Cardiac muscle cell (in vitro differentiated cells and primary cell): ENCODE data around the gene TSEN2. TPM values are rescaled to one million over a fixed set of nuclear protein-coding genes. Genes with fewer than 3 reads are reported as not detected.

Experiments
- DNase-seq, 2 donors: peaks; one replicate each; pipeline versions ENCODE4 v3.0.0 to v3.0.0-alpha.2; 2010 to 2017; ENCODE audit warnings: low read depth in 1 of 2, low spot score in 1 of 2
- H3K27ac ChIP-seq: fragments of 200-600 bp; sonication (generic); 2 replicates; pipeline ENCODE4 v1.5.1; 2016
- H3K27me3 ChIP-seq: fragments of 200-600 bp; sonication (generic); 2 replicates; pipeline ENCODE4 v1.6.0; 2016; ENCODE audit warnings: control low read depth
- H3K36me3 ChIP-seq: fragments of 200-600 bp; sonication (generic); 2 replicates; pipeline ENCODE4 v1.5.1; 2016; ENCODE audit warnings: control low read depth
- H3K4me1 ChIP-seq: fragments of 200-600 bp; sonication (generic); 2 replicates; pipeline ENCODE4 v1.8.1; 2017; ENCODE audit warnings: low read depth, mild to moderate bottlenecking, mixed run types
- H3K4me3 ChIP-seq: fragments of 200-600 bp; sonication (generic); 2 replicates; pipeline ENCODE4 v1.5.1; 2016; ENCODE audit warnings: mild to moderate bottlenecking
- H3K9me3 ChIP-seq: fragments of 200-600 bp; sonication (generic); 2 replicates; pipeline ENCODE4 v1.5.1; 2017; ENCODE audit warnings: low read depth, mild to moderate bottlenecking, control low read depth
- polyA plus RNA-seq: library from polyadenylated mRNA; unstranded; fragments of >200 nt; fragmentation: Nextera tagmentation; extraction: Ambion mirVana; gene quantifications from 2 replicates; pipeline ENCODE4 v1.2.1, GENCODE V29; 2016
- total RNA-seq: library from RNA; depleted of rRNA; stranded (reverse); fragments of >200 nt; gene quantifications from 2 replicates; pipeline ENCODE4 v1.2.3, GENCODE V29; 2016
- TF ChIP-seq, protein P1 (sequence below): IDR thresholded peaks from 2 replicates; pipeline ENCODE4 v1.5.1; 2012; ENCODE audit warnings: low read depth, mild to moderate bottlenecking, low read length

Gene TSEN2
- total and polyA plus RNA-seq, 2 experiments from 2014 or later: 24.4 to 25.7 TPM

GRCh38 chr3:12568747-12569146, 84.5 kb downstream of the TSEN2 start:
- Histone ChIP-seq H3K9me3 (no peaks in the 10 kb centered on the region), H3K27ac (no peak overlapping the region), H3K4me1 (no peaks in the 10 kb centered on the region), H3K36me3 (peaks cover 35% of the 10 kb centered on the region), H3K27me3 (no peaks in the 10 kb centered on the region), H3K4me3 (no peak overlapping the region)
- DNase-seq: no peak
- TF ChIP-seq, protein P1, sequence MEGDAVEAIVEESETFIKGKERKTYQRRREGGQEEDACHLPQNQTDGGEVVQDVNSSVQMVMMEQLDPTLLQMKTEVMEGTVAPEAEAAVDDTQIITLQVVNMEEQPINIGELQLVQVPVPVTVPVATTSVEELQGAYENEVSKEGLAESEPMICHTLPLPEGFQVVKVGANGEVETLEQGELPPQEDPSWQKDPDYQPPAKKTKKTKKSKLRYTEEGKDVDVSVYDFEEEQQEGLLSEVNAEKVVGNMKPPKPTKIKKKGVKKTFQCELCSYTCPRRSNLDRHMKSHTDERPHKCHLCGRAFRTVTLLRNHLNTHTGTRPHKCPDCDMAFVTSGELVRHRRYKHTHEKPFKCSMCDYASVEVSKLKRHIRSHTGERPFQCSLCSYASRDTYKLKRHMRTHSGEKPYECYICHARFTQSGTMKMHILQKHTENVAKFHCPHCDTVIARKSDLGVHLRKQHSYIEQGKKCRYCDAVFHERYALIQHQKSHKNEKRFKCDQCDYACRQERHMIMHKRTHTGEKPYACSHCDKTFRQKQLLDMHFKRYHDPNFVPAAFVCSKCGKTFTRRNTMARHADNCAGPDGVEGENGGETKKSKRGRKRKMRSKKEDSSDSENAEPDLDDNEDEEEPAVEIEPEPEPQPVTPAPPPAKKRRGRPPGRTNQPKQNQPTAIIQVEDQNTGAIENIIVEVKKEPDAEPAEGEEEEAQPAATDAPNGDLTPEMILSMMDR: no peak

DNA sequence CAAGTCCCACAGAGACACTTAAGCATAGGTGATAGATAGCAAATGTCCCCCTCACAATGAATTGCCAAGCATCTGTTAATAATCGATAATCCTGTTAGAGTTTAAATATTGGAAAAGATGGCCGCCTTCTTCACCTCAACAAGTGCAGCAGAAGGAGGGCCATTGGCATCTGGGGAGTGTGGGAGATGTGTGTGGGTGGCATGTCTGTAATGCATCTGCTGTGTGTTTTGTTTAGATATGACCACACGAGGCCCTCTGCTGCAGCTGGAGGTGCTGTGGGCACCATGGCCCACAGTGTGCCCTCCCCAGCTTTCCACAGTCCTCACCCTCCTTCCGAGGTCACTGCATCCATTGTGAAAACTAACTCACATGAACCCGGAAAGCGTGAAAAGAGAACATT, 85.6 kb downstream of the TSEN2 start:
- Histone ChIP-seq H3K36me3 (peaks cover 41% of the 10 kb centered on the region), H3K9me3 (no peaks in the 10 kb centered on the region), H3K4me1 (no peaks in the 10 kb centered on the region), H3K27ac (no peak overlapping the region), H3K4me3 (no peak overlapping the region), H3K27me3 (no peaks in the 10 kb centered on the region)
- no peak for DNase-seq
- TF ChIP-seq, protein P1: no peak

DNA sequence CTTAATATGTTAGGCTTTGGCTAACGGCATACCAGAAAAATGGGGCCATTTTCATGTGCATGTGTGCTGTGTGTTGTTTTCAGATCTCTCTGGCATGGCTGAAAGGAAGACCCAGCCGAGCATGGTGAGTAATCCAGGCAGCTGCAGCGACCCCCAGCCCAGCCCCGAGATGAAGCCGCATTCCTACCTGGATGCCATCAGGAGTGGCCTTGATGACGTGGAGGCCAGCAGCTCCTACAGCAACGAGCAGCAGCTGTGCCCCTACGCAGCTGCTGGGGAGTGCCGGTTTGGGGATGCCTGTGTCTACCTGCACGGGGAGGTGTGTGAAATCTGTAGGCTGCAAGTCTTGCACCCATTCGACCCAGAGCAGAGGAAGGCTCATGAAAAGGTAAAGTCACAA, 87.7 kb downstream of the TSEN2 start:
- Histone ChIP-seq H3K27me3 (no peaks in the 10 kb centered on the region), H3K9me3 (no peaks in the 10 kb centered on the region), H3K27ac (no peak overlapping the region), H3K36me3 (peaks cover 56% of the 10 kb centered on the region), H3K4me1 (no peaks in the 10 kb centered on the region), H3K4me3 (no peak overlapping the region)
- TF ChIP-seq, protein P1: no peak
- DNase-seq: no peak

DNA sequence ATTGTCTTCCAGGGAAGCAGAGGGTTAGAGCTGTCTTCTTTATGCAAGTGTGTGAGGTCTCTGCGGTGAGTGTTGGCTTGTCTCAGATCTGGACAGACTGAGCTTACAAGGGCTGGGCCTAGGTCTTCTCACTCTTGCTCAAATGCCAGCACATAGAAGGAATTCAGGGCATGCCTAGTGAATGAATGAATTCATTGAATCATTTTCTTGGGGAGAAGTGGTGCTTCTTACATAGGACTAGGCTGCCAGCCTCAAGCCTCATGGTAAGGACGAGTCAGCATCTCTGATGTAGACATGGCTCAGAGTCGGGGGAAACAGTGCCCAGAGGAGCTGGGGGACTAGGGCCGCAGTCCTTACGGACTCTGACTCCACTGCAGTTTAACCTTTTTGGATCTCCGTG, 89.9 kb downstream of the TSEN2 start:
- no peaks in the 10 kb centered on the region for H3K27me3 ChIP-seq
- H3K4me3 ChIP-seq: no peak overlapping the region
- DNase-seq: no peak
- TF ChIP-seq, protein P1: no peak
- no peaks in the 10 kb centered on the region for H3K4me1 ChIP-seq
- no peaks in the 10 kb centered on the region for H3K9me3 ChIP-seq
- peaks cover 69% of the 10 kb centered on the region for H3K36me3 ChIP-seq
- no peak overlapping the region for H3K27ac ChIP-seq

- peaks cover 69% of the 10 kb centered on the region for H3K36me3 ChIP-seq
- TF ChIP-seq, protein P1: no peak
- DNase-seq: peak in 1 of 2 donors; percentile 49
These were observed 90.4 kb downstream of the TSEN2 start for GRCh38 chr3:12574661-12575060.

GRCh38 chr3:12577379-12577778, 93.1 kb downstream of the TSEN2 start:
- no peaks in the 10 kb centered on the region for H3K4me1 ChIP-seq
- no peak overlapping the region for H3K27ac ChIP-seq
- H3K27me3 ChIP-seq: no peaks in the 10 kb centered on the region
- H3K4me3 ChIP-seq: no peak overlapping the region
- TF ChIP-seq, protein P1: no peak
- H3K36me3 ChIP-seq: peaks cover 59% of the 10 kb centered on the region
- H3K9me3 ChIP-seq: no peaks in the 10 kb centered on the region
- DNase-seq: no peak

More at GRCh38 chr3:12574661-12575060, 90.4 kb downstream of the TSEN2 start:
- Histone ChIP-seq H3K27ac (no peak overlapping the region), H3K4me3 (no peak overlapping the region), H3K4me1 (no peaks in the 10 kb centered on the region), H3K9me3 (no peaks in the 10 kb centered on the region), H3K27me3 (no peaks in the 10 kb centered on the region)
